Measurements from ENCODE around the gene KIF9.
A peak's percentile ranks its signal among the peaks of the same experiment; 100 is the strongest.
"Not testable (repeated sequence)": the region's sequence is repeated elsewhere in the genome, so short reads cannot be mapped to it uniquely, and the experiment has no call there.

The KIF9 gene, protein sequence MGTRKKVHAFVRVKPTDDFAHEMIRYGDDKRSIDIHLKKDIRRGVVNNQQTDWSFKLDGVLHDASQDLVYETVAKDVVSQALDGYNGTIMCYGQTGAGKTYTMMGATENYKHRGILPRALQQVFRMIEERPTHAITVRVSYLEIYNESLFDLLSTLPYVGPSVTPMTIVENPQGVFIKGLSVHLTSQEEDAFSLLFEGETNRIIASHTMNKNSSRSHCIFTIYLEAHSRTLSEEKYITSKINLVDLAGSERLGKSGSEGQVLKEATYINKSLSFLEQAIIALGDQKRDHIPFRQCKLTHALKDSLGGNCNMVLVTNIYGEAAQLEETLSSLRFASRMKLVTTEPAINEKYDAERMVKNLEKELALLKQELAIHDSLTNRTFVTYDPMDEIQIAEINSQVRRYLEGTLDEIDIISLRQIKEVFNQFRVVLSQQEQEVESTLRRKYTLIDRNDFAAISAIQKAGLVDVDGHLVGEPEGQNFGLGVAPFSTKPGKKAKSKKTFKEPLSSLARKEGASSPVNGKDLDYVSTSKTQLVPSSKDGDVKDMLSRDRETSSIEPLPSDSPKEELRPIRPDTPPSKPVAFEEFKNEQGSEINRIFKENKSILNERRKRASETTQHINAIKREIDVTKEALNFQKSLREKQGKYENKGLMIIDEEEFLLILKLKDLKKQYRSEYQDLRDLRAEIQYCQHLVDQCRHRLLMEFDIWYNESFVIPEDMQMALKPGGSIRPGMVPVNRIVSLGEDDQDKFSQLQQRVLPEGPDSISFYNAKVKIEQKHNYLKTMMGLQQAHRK

DNA sequence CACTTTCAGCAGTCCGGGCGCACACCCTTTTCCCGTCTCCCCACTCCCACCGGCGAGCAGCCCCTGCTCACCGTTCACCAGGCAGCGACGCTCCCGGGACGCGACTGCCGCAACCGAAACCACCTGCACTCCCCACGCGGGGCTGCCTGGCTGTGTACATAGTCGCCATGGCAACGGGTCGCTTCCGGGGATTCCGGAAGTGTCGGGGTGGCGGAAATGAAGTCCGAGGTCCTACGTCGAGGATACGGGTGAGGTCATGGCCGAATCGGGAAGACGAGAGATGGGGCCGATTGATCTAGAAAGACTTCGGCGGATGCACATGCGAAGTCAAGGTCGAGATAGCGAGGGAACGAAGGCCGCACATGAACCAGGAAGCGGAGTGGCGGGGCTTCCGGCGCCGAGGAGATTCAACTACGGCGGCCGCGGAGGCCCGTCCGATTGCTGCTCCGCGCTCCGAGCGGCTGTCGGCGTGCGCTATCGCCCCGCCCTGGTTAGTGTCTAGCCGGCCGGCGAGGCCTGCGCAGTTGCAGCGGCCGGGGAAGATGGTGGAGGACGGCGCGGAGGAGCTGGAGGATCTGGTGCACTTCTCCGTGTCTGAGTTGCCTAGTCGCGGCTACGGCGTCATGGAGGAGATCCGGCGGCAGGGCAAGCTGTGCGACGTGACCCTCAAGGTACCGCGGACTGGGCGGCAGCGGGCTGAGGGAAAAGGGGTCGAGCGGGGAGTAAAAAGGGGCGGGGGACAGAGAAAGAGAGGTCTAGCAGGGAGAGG is at the start of gene KIF9, which contains the start of gene KLHL18:
TSS of gene KIF9 (minus strand) at position 376 of the 769 bp plus-strand sequence. CDS start 5,425 bp downstream, outside the sequence.
TSS of gene KLHL18 (plus strand) at position 521 of the 769 bp plus-strand sequence. CDS start at position 543, 22 bp downstream.
- DNase-seq, result peak; percentile 77

DNA sequence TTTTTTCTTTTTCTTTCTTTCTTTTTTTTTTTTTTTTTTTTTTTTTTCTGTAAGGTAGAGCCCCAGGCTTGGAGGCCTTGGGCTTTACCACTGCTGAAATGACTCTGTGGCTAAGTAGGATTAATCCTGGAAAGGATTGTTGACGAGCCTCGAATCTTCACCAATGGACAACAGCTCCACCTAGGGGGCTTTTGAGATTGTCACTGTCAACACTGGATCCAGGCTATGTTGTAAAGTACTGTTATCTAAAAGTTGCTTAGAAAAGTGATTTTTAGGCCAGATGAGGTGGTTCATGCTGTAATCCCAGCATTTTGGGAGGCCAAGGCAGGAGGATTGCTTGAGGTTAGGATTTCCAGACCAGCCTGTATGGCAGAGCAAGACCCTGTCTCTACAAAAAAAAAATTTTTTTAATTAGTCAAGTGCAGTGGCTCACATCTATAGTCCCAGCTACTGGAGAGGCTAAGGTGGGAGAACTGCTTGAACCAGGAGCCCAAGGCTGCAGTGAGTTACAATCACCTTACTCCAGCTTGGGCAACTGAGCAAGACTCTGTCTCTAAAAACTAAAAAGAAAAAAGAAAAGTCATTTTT is 41.8 kb upstream of the KIF9 start:
- DNase-seq, result no peak

DNA sequence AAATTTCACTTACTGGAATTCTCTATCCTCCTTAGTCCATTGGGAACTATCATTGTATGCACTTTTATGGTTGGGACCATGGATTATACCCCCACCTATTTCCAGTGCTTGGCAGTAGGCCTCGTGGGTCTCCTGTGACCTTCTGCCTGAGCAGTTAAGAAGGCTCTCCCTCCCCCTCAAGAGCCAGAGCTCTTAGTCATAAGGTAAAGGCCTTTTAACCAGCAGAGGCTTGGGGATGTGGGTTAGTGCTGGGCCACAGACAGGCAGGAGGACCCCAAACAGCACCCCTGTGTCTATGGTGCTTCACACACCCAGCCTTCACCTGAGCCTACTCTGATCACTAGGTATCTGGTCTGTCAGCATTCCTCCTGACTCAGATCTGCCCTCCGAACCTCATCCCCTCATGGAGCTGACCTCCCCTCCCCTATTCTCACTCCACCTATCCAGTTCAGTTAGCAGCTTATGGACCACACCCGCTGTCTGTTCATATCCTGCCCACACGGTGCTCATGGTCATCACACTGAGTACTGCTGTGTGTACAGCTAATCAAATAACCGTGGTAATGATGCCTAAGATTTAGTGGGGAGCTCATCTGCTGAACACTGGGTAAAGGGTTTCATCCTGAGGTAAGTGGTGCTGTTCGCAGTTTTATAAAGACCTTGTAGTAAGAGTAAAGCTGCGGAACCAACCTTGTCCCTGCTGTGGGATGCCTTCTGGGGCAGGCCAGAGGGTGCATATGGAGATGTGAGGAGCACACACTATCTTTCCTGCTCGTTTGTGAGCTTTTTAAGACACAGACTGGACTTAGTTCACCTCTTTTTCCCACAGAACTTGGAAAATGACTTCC is 41.1 kb upstream of the KIF9 start:
- DNase-seq, result no peak

DNA sequence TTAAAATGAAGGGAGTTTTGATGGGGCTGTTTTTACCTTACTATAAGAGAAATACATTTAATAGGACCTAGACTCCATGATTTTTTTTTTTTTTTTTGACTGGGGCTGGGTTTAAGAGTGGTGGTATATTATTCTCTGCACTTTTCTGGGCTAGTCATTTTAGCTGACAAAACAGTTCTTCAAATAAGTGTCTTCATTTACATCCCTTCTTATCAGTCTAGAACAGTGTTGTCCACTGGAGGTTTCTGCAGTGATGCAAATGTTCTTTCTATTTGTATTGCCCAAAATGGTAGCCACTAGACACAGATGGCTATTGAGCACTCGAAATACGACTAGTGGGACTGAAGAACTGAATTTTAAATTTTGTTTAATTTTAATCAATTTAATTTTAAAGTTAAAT is 37.4 kb upstream of the KIF9 start:
- no peak for DNase-seq

DNA sequence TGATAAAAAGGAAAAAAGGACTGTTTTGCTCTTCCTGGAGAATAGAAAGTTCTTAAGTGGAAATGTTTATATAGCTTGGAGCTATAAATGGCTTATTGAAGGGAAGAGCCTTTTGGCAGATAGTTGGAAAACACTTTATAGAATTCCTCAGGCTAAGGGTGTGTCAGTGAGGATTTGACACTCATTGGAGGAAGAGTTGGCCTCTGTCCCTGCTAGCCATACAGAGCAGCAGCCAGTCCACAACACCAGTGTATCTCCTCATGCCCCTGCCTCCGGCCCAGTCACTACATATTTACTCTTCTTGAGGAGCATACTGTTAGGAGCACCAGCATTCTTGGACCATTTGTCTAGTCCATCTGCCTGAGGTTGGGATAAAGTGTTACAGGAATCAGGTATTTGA is 36.3 kb upstream of the KIF9 start:
- DNase-seq, result no peak

DNA sequence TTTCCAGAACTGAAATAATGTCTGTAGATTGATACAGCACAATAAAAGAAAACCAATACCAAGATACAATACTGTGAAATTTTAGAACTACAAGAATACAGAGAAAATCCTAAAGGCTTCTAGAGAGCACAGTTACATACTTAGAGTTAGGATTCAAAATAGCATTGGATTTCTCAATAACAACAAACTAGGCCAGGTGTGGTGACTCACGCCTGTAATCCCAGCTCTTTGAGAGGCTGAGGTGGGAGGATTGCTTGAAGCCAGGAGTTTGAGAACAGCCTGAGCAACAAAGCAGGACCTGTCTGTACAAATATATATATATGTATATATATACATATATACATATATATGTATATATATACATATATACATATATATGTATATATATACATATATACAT is 33.6 kb upstream of the KIF9 start:
- not testable (repeated sequence) for DNase-seq

DNA sequence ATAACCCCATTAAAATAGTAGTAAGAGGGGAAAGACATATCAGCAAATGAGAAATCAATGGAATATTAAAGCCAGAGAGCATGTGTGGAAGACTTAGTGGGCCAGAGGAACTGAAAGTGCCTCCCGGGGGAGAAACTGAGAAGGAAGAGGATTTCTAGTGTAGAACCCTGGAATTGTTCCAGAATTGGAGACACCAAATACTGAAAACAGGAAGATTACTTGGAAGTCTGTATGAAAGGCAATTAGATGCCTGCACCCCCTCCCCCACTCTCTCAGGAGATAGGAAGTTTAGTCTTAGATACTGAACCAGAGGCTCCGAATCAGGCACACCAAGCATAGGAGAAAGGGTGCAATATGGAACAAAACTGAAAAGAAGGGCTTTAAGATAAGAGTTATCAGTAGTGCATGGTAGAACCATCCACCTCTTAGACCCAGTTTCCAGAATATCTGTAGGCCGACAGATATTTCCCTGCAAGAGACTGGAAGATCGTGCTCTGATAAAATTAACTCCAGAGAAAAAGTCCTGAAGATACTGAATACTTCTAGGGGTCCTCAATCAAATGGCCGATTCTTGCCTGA is 32.6 kb upstream of the KIF9 start:
- no peak for DNase-seq

DNA sequence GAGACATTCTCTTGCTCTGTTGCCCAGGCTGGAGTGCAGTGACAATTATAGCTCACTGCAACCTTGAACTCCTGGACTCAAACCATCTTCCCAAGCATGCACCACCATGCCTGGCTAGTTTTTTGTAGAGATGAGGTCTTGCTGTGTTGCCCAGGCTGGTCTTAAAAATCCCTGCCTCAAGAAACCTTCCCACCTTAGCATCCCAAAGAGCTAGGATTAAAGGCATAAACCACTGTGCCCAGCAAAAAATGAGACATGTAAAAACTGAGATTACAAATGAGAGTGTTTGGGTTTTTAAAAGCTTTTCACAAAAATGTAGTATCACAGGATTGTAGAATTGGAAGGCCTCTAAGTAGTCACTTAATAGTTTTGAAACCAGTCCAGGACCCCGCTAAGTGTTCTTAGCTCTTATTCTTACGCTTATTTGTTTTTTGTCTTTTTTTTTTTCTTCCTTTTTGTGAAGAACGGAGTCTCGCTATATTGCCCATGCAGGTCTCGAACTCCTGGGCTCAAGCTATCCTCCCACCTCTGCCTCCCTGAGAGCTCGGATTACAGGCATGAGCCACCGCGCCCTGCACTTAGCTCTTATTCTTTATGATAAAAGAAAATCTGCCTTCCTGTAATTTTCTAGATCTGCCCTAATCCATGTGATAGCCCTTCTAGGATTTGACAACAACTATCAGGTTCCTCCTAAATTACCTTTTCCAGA is 31.6 kb upstream of the KIF9 start:
- no peak for DNase-seq

DNA sequence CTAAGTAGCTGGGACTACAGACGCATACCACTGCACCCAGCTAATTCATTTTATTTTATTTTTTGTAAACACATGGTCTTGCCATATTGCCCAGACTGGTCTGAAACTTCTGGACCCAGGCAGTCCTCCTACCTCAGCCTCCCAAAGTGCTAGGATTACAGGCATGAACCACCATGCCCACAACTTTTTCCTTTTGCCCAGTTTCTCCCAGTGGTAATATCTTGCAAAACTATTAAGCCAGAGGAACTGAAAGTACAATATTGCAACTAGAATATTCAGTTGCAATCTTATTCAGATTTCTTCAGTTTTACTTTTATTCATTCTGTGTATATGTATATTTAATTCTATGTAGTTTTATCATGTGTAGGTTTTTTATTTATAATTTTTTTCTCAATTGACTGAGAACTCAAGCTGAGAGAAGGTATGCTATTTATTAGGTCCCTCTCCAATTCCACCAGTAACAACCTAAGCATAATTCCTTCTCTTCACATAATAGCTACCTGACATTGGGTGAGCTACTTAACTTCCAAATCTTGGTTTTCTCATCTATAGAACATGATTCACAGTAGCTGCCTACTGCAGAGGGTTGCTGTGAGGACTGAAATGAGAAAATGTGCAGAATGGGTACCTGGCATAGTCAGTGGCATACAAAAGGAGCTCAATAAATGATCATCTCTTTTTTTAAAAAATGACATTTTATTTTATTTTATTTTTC is 30.9 kb upstream of the KIF9 start:
- DNase-seq, result no peak

DNA sequence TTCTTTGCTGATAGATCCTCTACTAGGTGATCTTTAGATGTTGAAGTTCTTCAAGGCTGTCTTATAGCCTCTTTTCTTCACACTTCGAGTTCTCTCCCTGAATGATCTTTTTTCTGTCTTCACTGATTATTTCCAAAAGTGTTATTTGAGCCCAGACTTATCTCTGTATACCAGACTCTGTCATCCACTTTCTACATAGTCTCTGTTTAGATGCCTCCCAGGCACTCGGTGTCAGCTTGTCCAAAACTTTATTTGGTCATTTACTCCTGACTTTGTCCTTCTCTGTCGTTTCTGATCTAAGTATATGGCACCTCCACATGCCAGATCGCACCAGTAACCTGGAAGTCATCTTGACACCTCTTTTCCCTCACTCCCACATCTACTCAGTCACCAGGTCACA is 27.8 kb upstream of the KIF9 start:
- no peak for DNase-seq

DNA sequence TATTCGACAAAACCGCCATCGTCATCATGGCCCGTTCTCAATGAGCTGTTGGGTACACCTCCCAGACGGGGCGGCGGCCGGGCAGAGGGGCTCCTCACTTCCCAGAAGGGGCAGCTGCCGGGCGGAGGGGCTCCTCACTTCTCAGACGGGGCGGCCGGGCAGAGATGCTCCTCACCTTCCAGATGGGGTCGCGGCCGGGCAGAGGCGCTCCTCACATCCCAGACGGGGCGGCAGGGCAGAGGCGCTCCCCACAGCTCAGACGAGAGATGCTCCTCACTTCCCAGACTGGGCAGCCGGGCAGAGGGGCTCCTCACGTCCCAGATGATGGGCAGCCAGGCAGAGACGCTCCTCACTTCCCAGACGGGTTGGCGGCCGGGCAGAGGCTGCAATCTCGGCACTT is 26.6 kb upstream of the KIF9 start:
- not testable (repeated sequence) for DNase-seq

DNA sequence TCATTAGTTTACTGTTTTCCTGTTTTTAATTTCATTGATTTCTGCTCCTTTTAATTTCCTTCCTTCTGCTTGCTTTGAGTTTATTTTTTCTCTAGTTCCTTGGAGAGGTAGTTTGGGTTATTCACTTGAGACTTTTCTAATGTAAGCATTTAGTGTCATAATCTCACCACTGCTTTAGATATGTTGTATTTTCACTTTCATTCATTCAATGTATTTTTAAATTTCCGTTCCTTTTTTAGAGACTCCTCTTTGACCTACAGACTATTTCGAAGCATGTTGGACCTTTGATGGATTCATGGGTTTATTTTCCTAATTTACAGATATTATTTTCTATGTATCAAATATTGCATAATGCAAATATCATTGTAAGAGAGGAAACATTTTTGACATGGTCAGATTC is 23.4 kb upstream of the KIF9 start:
- DNase-seq, result no peak

DNA sequence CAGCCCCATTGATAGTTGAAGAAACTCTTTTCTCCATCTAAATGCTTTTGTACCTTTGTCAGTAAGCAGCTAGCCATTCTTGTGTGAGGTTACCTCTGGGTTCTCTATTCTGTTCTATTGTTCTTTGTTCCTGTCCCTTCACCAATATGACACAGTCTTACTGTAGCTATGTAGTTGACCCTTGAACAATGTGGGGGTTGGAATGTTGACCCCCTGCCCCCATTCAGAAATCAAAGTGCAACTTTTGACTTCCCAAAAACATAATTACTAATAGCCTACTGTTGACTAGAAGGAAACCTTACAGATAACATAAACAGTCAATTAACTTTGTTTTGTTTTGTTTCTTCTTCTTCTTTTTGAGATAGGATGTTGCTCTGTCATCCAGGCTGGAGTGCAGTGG is 18.9 kb upstream of the KIF9 start:
- DNase-seq, result no peak

DNA sequence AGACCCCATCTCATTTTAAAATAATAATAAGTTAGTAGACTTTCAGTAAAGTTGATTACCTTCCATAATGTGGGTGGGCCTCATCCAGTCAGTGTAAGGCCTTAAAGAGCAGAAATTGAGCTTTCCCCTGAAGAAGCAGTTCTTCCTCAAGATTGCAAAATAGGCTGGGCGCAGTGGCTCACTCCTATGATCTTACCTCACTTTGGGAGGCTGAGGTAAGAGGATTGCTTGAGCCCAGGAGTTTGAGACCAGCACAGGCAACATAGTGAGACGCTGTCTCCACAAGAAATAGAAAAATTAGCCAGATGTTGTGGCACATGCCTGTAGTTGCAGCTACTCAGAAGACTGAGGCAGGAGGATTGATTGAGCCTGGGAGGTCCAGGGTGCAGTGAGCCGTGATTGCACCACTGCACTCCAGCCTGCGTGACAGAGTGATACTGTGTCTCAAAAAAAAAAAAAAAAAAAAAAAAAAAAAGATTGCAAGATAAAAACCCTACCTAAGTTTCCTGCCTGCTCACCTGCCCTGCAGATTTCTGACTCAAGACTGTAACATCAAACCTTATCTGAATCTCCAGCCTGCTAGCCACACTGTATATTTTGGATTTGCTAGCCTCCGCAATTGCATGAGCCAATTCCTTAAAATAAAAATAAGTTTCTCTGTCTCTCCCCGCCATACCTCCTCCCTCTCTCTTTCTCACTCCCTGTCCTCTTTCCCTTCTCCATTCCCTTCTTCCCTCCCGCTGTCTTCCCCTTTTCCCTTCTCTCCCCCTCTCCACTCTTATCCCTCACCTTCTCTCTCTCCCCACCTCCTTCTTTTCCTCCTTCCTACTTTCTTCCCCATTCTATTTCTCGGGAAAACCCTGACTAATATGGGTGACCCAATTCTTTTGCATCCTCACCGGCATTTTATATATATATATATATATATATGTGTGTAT is 17.1 kb upstream of the KIF9 start:
- DNase-seq, result no peak

DNA sequence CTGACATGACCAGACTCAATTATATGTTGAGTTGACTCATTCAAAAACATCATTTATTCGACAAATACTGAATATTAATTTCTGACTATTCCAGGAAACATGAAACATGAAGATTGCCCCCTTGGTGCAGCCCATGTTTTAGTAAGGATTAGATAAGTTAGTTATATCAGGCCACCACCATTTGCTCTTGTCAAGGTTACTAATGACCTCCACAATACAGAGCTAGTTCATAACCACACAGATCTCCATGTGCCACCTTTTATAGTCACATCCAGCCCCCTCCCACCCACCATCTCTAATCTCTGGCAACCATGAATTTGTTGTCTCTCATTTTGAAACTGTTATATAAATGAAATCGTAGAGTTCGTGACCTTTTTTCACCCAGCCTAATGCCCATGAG is 15.8 kb upstream of the KIF9 start:
- DNase-seq, result no peak

DNA sequence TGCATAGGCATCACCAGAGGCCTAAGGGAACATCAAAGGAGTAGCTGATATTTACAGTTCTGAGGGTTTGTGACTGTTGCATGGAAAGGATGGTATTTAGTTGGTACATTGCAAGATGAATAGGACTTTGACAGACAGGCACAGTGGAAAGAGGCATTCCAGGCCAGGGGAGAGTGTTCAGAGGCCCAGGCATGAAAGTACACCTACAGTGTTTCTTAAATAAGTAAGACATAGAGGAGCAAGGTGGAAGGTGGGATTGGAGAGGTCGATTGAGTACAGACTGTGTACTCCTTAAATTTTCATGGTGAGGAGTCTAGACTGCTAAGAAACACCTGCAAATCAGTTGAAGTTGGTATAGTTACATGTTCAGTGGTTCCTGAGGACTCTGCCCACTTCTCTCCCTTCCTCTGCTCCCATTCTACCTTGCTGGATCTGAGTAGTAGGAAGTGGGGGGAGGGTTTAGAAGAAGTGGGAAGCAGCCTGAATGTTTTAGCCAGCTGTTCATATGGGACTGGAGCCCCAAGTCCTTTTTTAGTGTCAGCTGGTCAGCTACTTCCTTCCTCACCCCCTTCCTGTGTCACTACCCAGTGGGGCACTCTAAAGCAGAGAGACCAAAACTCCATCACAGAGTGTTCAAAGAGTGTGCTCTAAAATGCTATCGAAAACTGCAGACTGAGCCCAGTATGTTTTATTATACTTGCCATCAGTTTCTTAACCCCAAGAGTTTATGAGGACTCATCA is 14.1 kb upstream of the KIF9 start:
- no peak for DNase-seq

DNA sequence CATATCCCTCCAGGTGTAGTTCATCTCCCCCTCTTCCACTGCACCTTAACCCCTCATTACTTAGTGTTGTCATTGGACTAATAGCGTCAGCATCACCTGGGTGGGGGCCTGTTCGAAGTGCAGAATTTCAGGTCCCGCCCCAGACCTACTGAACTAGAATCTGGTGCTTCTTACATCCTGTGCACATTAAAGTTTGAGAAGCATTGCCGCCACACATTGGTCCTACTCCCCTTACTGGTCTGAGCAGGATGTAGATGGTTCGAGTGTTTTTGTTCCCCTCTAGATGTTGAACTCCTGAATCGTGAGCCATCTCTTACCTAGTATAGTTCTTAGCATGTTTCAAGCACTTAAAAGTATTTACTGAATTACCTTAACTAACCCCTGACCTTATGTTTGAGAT is 13.4 kb upstream of the KIF9 start:
- DNase-seq, result no peak

DNA sequence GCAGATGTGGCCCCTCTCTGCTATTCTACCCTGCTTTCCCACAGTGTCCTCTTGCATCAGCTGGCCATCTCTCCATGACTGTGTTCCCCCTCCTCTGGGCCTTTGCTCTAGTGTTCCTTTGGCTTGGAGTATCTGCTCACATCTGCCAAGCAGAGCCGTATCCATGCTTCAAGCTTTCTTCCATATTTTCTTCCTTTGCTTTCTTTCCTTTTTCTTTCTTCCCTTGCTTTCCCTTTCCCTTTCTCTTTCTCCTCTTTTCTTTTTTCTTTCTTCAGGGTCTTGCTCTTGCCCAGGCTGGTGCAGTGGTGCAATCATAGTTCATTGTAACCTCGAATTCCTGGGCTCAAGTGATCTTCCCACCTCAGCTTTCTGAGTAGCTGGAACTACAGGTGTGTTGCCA is 12.7 kb upstream of the KIF9 start:
- DNase-seq, result no peak
